Stimulated activated CD8-positive, alpha-beta memory T cell treated with anti-CD3 and anti-CD28 coated beads, Interleukin-15, amount 100 ng/mL, for 4 hours (primary cell): ENCODE results near the gene LTV1.
"Not testable (repeated sequence)": the region's sequence is repeated elsewhere in the genome, so short reads cannot be mapped to it uniquely, and the experiment has no call there.

ENCODE experiments used
- DNase-seq, 2 donors: peaks; one replicate each; pipeline ENCODE4 v3.0.0-alpha.2; 2020; ENCODE audit warnings: low read depth in 2 of 2

The LTV1 gene

GRCh38 chr6:143843677-143843999, 500 bp downstream of the LTV1 start:
- DNase-seq = no peak

- no peak for DNase-seq
Observed at GRCh38 chr6:143844006-143844405, 868 bp downstream of the LTV1 start.

- DNase-seq = no peak
Observed at GRCh38 chr6:143845033-143845432, 1.9 kb downstream of the LTV1 start.

- DNase-seq = not testable (repeated sequence)
Observed at GRCh38 chr6:143851706-143852105, 8.6 kb downstream of the LTV1 start.

GRCh38 chr6:143855057-143855456, 11.9 kb downstream of the LTV1 start:
- not testable (repeated sequence) for DNase-seq

- not testable (repeated sequence) for DNase-seq
Observed at GRCh38 chr6:143856762-143857161, 13.6 kb downstream of the LTV1 start.

- no peak for DNase-seq
Observed at GRCh38 chr6:143857651-143858050, 14.5 kb downstream of the LTV1 start.

- no peak for DNase-seq
Observed at GRCh38 chr6:143859891-143860660, 16.9 kb downstream of the LTV1 start.

GRCh38 chr6:143863771-143864170, 20.6 kb downstream of the LTV1 start:
- no peak for DNase-seq

GRCh38 chr6:143864234-143864633, 21.1 kb downstream of the LTV1 start, which contains the start of gene ZC2HC1B:
ZC2HC1B (plus strand) TSS chr6:143864474; CDS start chr6:143864540, 66 bp downstream.
- DNase-seq = no peak

GRCh38 chr6:143867236-143867635, 24.1 kb downstream of the LTV1 start:
- DNase-seq = no peak

GRCh38 chr6:143868808-143869207, 25.7 kb downstream of the LTV1 start:
- DNase-seq = not testable (repeated sequence)

- DNase-seq = not testable (repeated sequence)
Observed at GRCh38 chr6:143871202-143871730, 28.1 kb downstream of the LTV1 start.

GRCh38 chr6:143872201-143872600, 29.1 kb downstream of the LTV1 start:
- DNase-seq = no peak

GRCh38 chr6:143873600-143873999, 30.5 kb downstream of the LTV1 start:
- not testable (repeated sequence) for DNase-seq

- DNase-seq = not testable (repeated sequence)
Observed at GRCh38 chr6:143874503-143874902, 31.4 kb downstream of the LTV1 start.

GRCh38 chr6:143877584-143878271, 34.6 kb downstream of the LTV1 start:
- no peak for DNase-seq

GRCh38 chr6:143878272-143878760, 35.2 kb downstream of the LTV1 start:
- DNase-seq = no peak

- no peak for DNase-seq
Observed at GRCh38 chr6:143880412-143880811, 37.3 kb downstream of the LTV1 start.

GRCh38 chr6:143882401-143882930, 39.3 kb downstream of the LTV1 start:
- no peak for DNase-seq

- no peak for DNase-seq
Observed at GRCh38 chr6:143884216-143884900, 41.2 kb downstream of the LTV1 start.

GRCh38 chr6:143885116-143885515, 42.0 kb downstream of the LTV1 start:
- no peak for DNase-seq
